Neural cell (in vitro differentiated cells): ENCODE results near the gene PLXNA2.

Source experiments
- EP300 ChIP-seq: fragments of 450-650 bp; conservative IDR thresholded peaks from 2 replicates; pipeline ENCODE4 v1.6.1; 2014; ENCODE audit warnings: antibody characterized with exemption, mild to moderate bottlenecking, moderate library complexity; ENCODE audit not compliant: poor library complexity, severe bottlenecking
- EZH2 ChIP-seq: fragments of 200-600, 300-800 bp; shearing (Covaris generic), sonication (generic); IDR thresholded peaks from 2 replicates; pipeline ENCODE4 v1.6.1; 2014; ENCODE audit warnings: antibody characterized with exemption, low read length, borderline replicate concordance, mild to moderate bottlenecking; ENCODE audit not compliant: insufficient read depth, poor library complexity, severe bottlenecking
- SMC3 ChIP-seq: fragments of 450-650 bp; conservative IDR thresholded peaks from 2 replicates; pipeline ENCODE4 v1.6.1; 2014; ENCODE audit warnings: antibody characterized with exemption, mild to moderate bottlenecking, moderate library complexity; ENCODE audit not compliant: poor library complexity
- TAF1 ChIP-seq: IDR thresholded peaks from 2 replicates; pipeline ENCODE4 v1.6.1; 2012; ENCODE audit warnings: low read depth
- TF ChIP-seq, protein P1 (sequence below): fragments of 450-650 bp; IDR thresholded peaks from 2 replicates; pipeline ENCODE4 v1.5.1; 2014; ENCODE audit warnings: antibody characterized with exemption, mild to moderate bottlenecking, moderate library complexity; ENCODE audit not compliant: poor library complexity, severe bottlenecking
- TF ChIP-seq, protein P2 (sequence below): IDR thresholded peaks from 2 replicates; pipeline ENCODE4 v1.6.1; 2012; ENCODE audit warnings: borderline replicate concordance

DNA sequence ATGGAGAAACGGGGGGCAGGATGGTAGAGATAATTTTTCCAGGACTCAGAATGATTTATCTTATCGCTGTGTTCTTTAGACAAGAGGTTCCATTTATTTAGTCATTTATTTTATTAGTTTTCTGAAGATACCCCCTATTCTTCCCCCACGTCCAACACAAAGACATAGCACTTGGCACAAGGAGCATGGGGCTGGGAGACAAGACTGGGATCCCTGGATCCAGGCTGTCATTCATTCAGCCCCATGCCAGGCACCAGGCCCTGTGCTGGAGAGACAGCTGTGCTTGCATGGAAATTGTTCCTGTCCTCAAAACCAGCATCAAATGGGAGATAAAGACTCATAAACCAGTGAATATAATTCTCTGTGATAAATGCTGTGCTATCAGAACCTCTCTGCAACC, 27.1 kb upstream of the PLXNA2 start:
- TF ChIP-seq, protein P1, sequence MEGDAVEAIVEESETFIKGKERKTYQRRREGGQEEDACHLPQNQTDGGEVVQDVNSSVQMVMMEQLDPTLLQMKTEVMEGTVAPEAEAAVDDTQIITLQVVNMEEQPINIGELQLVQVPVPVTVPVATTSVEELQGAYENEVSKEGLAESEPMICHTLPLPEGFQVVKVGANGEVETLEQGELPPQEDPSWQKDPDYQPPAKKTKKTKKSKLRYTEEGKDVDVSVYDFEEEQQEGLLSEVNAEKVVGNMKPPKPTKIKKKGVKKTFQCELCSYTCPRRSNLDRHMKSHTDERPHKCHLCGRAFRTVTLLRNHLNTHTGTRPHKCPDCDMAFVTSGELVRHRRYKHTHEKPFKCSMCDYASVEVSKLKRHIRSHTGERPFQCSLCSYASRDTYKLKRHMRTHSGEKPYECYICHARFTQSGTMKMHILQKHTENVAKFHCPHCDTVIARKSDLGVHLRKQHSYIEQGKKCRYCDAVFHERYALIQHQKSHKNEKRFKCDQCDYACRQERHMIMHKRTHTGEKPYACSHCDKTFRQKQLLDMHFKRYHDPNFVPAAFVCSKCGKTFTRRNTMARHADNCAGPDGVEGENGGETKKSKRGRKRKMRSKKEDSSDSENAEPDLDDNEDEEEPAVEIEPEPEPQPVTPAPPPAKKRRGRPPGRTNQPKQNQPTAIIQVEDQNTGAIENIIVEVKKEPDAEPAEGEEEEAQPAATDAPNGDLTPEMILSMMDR, result no peak
- TF ChIP-seq EZH2 (no peak), TAF1 (no peak), SMC3 (no peak), EP300 (no peak)
- TF ChIP-seq, protein P2, sequence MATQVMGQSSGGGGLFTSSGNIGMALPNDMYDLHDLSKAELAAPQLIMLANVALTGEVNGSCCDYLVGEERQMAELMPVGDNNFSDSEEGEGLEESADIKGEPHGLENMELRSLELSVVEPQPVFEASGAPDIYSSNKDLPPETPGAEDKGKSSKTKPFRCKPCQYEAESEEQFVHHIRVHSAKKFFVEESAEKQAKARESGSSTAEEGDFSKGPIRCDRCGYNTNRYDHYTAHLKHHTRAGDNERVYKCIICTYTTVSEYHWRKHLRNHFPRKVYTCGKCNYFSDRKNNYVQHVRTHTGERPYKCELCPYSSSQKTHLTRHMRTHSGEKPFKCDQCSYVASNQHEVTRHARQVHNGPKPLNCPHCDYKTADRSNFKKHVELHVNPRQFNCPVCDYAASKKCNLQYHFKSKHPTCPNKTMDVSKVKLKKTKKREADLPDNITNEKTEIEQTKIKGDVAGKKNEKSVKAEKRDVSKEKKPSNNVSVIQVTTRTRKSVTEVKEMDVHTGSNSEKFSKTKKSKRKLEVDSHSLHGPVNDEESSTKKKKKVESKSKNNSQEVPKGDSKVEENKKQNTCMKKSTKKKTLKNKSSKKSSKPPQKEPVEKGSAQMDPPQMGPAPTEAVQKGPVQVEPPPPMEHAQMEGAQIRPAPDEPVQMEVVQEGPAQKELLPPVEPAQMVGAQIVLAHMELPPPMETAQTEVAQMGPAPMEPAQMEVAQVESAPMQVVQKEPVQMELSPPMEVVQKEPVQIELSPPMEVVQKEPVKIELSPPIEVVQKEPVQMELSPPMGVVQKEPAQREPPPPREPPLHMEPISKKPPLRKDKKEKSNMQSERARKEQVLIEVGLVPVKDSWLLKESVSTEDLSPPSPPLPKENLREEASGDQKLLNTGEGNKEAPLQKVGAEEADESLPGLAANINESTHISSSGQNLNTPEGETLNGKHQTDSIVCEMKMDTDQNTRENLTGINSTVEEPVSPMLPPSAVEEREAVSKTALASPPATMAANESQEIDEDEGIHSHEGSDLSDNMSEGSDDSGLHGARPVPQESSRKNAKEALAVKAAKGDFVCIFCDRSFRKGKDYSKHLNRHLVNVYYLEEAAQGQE, result no peak
